ENCODE results near the gene PADI1. TPM values are rescaled to one million over a fixed set of nuclear protein-coding genes. Genes with fewer than 3 reads are reported as not detected.

PADI1 gene
- polyA plus RNA-seq, 1 donor from 2014 or later, result 0.66 TPM

- Histone ChIP-seq H3K27ac (ENCODE audit: low read length) (no peak overlapping the region), H3K4me3 (ENCODE audit: low read length) (no peak overlapping the region), H4K20me1 (ENCODE audit: insufficient read depth) (no peaks in the 10 kb centered on the region), H3K9ac (ENCODE audit: low read length) (no peak overlapping the region), H3K9me2 (ENCODE audit: insufficient read depth, low read length) (no peaks in the 10 kb centered on the region), H3K36me3 (ENCODE audit: insufficient read depth, low read length) (no peaks in the 10 kb centered on the region), H3K4me2 (ENCODE audit: low read length) (no peak overlapping the region), H2AFZ (ENCODE audit: low read depth, low read length) (no peak overlapping the region), H3F3A (ENCODE audit: insufficient read depth, low read length, poor library complexity, severe bottlenecking) (no peaks in the 10 kb centered on the region), H3K79me2 (replicated peaks; ENCODE audit: insufficient read depth, low read length) (no peaks in the 10 kb centered on the region), H3K27me3 (ENCODE audit: insufficient read depth, low read depth, low read length) (no peaks in the 10 kb centered on the region), H3K9me3 (ENCODE audit: low read length) (no peaks in the 10 kb centered on the region)
- TF ChIP-seq REST (IDR thresholded peaks at IDR 0.05; ENCODE audit: borderline replicate concordance) (no peak), EZH2 (IDR thresholded peaks at IDR 0.05; ENCODE audit: borderline replicate concordance, insufficient read depth, low read length, poor library complexity, severe bottlenecking) (no peak), RAD21 (conservative IDR thresholded peaks at IDR 0.05) (no peak), CTCF (IDR thresholded peaks at IDR 0.05; ENCODE audit: poor library complexity, severe bottlenecking) (no peak), POLR2AphosphoS5 (IDR thresholded peaks at IDR 0.05) (no peak), MXI1 (conservative IDR thresholded peaks at IDR 0.05; ENCODE audit: poor library complexity, severe bottlenecking) (no peak), SMC3 (conservative IDR thresholded peaks at IDR 0.05; ENCODE audit: poor library complexity) (no peak), EP300 (conservative IDR thresholded peaks at IDR 0.05; ENCODE audit: poor library complexity, severe bottlenecking) (no peak), TAF1 (IDR thresholded peaks at IDR 0.05; ENCODE audit: low read depth) (no peak)
Measured at GRCh38 chr1:17216078-17216477, 11.2 kb downstream of the PADI1 start.

DNA sequence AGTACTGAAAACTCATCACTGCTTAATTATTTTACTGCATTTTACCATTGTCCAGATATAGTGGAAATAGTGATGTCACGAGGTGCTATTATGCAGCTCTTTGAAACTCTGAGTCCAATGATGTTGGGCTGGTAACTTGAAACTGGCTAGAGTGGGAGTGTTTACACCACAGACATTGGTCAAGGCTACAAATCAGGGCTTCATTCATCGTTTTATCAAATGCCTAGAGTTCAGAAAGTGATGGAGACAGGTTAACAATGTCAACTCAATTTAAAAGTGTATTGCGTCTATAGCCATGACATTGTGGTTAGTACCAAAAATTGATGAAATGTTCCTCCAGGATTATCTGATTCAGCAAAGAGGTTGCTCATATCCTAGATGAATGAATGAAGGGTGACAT, 12.7 kb downstream of the PADI1 start:
- H3K27ac ChIP-seq (ENCODE audit: low read length), result no peak overlapping the region
- H3K9me3 ChIP-seq (ENCODE audit: low read length), result no peaks in the 10 kb centered on the region
- no peaks in the 10 kb centered on the region for H3K9me2 ChIP-seq (ENCODE audit: insufficient read depth, low read length)
- no peak overlapping the region for H3K4me2 ChIP-seq (ENCODE audit: low read length)
- H3K4me3 ChIP-seq (ENCODE audit: low read length), result no peak overlapping the region
- no peaks in the 10 kb centered on the region for H4K20me1 ChIP-seq (ENCODE audit: insufficient read depth)
- H3F3A ChIP-seq (ENCODE audit: insufficient read depth, low read length, poor library complexity, severe bottlenecking), result no peaks in the 10 kb centered on the region
- no peak overlapping the region for H3K9ac ChIP-seq (ENCODE audit: low read length)
- H2AFZ ChIP-seq (ENCODE audit: low read depth, low read length), result no peak overlapping the region
- TF ChIP-seq CTCF (IDR thresholded peaks at IDR 0.05; ENCODE audit: poor library complexity, severe bottlenecking), result no peak
- no peak for TF ChIP-seq EZH2 (IDR thresholded peaks at IDR 0.05; ENCODE audit: borderline replicate concordance, insufficient read depth, low read length, poor library complexity, severe bottlenecking)
- no peak for TF ChIP-seq EP300 (conservative IDR thresholded peaks at IDR 0.05; ENCODE audit: poor library complexity, severe bottlenecking)
- TF ChIP-seq POLR2AphosphoS5 (IDR thresholded peaks at IDR 0.05), result no peak
- TF ChIP-seq MXI1 (conservative IDR thresholded peaks at IDR 0.05; ENCODE audit: poor library complexity, severe bottlenecking), result no peak
- no peak for TF ChIP-seq SMC3 (conservative IDR thresholded peaks at IDR 0.05; ENCODE audit: poor library complexity)
- no peaks in the 10 kb centered on the region for H3K27me3 ChIP-seq (ENCODE audit: insufficient read depth, low read depth, low read length)
- no peaks in the 10 kb centered on the region for H3K36me3 ChIP-seq (ENCODE audit: insufficient read depth, low read length)
- no peaks in the 10 kb centered on the region for H3K79me2 ChIP-seq (replicated peaks; ENCODE audit: insufficient read depth, low read length)

Measured in neural cell (in vitro differentiated cells).